OCI-LY3 (cell line): ENCODE results near the gene TP63.

Source experiments
- EZH2phosphoT487 ChIP-seq: fragments of 200-600 bp; shearing (Covaris generic); IDR thresholded peaks from 2 replicates; pipeline ENCODE4 v1.6.1; 2018; ENCODE audit warnings: antibody characterized with exemption, mixed run types, low read depth
- TF ChIP-seq, protein P1 (sequence below): fragments of 200-600, 300-600 bp; sonication (generic); IDR thresholded peaks from 2 replicates; pipeline ENCODE4 v1.5.1; 2014; ENCODE audit warnings: antibody characterized with exemption, low read length, low read depth

DNA sequence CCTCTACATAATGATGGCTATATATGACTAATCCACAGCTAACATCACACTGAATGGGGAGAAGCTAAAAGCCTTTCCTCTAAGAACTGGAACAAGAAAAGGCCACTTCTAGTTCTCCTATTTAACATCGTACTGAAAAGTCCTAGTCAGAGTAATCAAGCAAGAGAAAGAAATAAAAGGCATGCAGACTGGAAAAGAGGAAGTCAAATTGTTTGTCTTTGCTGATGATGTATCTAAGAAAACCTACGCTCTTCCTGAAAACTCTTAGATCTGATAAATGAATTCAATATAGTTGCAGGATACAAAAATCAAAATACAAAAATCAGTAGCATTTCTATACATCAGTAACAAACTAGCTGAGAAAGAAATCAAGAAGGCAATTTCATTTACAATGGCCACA is 116.9 kb downstream of the TP63 start:
- TF ChIP-seq, protein P1, sequence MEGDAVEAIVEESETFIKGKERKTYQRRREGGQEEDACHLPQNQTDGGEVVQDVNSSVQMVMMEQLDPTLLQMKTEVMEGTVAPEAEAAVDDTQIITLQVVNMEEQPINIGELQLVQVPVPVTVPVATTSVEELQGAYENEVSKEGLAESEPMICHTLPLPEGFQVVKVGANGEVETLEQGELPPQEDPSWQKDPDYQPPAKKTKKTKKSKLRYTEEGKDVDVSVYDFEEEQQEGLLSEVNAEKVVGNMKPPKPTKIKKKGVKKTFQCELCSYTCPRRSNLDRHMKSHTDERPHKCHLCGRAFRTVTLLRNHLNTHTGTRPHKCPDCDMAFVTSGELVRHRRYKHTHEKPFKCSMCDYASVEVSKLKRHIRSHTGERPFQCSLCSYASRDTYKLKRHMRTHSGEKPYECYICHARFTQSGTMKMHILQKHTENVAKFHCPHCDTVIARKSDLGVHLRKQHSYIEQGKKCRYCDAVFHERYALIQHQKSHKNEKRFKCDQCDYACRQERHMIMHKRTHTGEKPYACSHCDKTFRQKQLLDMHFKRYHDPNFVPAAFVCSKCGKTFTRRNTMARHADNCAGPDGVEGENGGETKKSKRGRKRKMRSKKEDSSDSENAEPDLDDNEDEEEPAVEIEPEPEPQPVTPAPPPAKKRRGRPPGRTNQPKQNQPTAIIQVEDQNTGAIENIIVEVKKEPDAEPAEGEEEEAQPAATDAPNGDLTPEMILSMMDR: no peak
- no peak for TF ChIP-seq EZH2phosphoT487
